Measurements from ENCODE around the gene LGALS4.
A peak's percentile ranks its signal among the peaks of the same experiment; 100 is the strongest.
"Not testable (repeated sequence)": the region's sequence is repeated elsewhere in the genome, so short reads cannot be mapped to it uniquely, and the experiment has no call there.

The LGALS4 gene

GRCh38 chr19:38812841-38813320 lies at the start of gene LGALS4:
TSS of gene LGALS4 (minus strand) at chr19:38812945. CDS start at chr19:38812886, 59 bp downstream.
- no peak for DNase-seq (ENCODE audit: low read depth)

- DNase-seq (ENCODE audit: low read depth): no peak
These were observed 48.6 kb upstream of the LGALS4 start for GRCh38 chr19:38861368-38861767.

- DNase-seq (ENCODE audit: low read depth): not testable (repeated sequence)
These were observed 47.0 kb upstream of the LGALS4 start for GRCh38 chr19:38859631-38860204.

GRCh38 chr19:38856813-38857212 lies 44.1 kb upstream of the LGALS4 start:
- DNase-seq (ENCODE audit: low read depth): no peak

GRCh38 chr19:38855751-38856150 lies 43.0 kb upstream of the LGALS4 start:
- not testable (repeated sequence) for DNase-seq (ENCODE audit: low read depth)

GRCh38 chr19:38854961-38855360 lies 42.2 kb upstream of the LGALS4 start:
- not testable (repeated sequence) for DNase-seq (ENCODE audit: low read depth)

- DNase-seq (ENCODE audit: low read depth): no peak
These were observed 40.5 kb upstream of the LGALS4 start for GRCh38 chr19:38853214-38853613.

- no peak for DNase-seq (ENCODE audit: low read depth)
These were observed 39.7 kb upstream of the LGALS4 start for GRCh38 chr19:38852231-38853044.

- DNase-seq (ENCODE audit: low read depth): peak; percentile 75
These were observed 39.0 kb upstream of the LGALS4 start for GRCh38 chr19:38851622-38852230.

- DNase-seq (ENCODE audit: low read depth): no peak
These were observed 38.4 kb upstream of the LGALS4 start for GRCh38 chr19:38850976-38851621.

GRCh38 chr19:38850436-38850975 lies 37.8 kb upstream of the LGALS4 start:
- DNase-seq (ENCODE audit: low read depth): no peak

- peak; percentile 97 for DNase-seq (ENCODE audit: low read depth)
These were observed 37.2 kb upstream of the LGALS4 start, which contains the start of gene HNRNPL for GRCh38 chr19:38849860-38850435. TSS of gene HNRNPL (minus strand) at chr19:38849986. CDS start at chr19:38849966, 20 bp downstream.

- peak; percentile 99 for DNase-seq (ENCODE audit: low read depth)
These were observed 36.6 kb upstream of the LGALS4 start for GRCh38 chr19:38849147-38849859.

GRCh38 chr19:38848299-38849146 lies 35.8 kb upstream of the LGALS4 start:
- no peak for DNase-seq (ENCODE audit: low read depth)

- DNase-seq (ENCODE audit: low read depth): no peak
These were observed 33.4 kb upstream of the LGALS4 start for GRCh38 chr19:38846097-38846496.

GRCh38 chr19:38845374-38846024 lies 32.8 kb upstream of the LGALS4 start:
- DNase-seq (ENCODE audit: low read depth): no peak

GRCh38 chr19:38844093-38844686 lies 31.4 kb upstream of the LGALS4 start:
- DNase-seq (ENCODE audit: low read depth): no peak

GRCh38 chr19:38843175-38843758 lies 30.5 kb upstream of the LGALS4 start:
- DNase-seq (ENCODE audit: low read depth): no peak

Data from stimulated activated CD8-positive, alpha-beta memory T cell treated with anti-CD3 and anti-CD28 coated beads, Interleukin-15, amount 100 ng/mL, for 24 hours (primary cell).